H9 (cell line): ENCODE results near the gene GRIN2A. TPM values are rescaled to one million over a fixed set of nuclear protein-coding genes. Genes with fewer than 3 reads are reported as not detected.

ENCODE experiments used
- DNase-seq: peaks from one replicate; pipeline ENCODE4 v3.0.0-alpha.2; 2017
- H2AFZ ChIP-seq: one replicate; pipeline ENCODE4 v1.6.1; 2013; ENCODE audit warnings: mild to moderate bottlenecking, low read length, control low read depth, moderate library complexity
- H2AK5ac ChIP-seq: 2 replicates; pipeline ENCODE4 v1.6.1; 2013; ENCODE audit warnings: low read length, control low read depth, mixed read lengths; ENCODE audit not compliant: insufficient read length
- H2BK120ac ChIP-seq: one replicate; pipeline ENCODE4 v1.6.1; 2013; ENCODE audit warnings: low read depth, mild to moderate bottlenecking, low read length, control low read depth, inconsistent platforms; ENCODE audit not compliant: poor library complexity, severe bottlenecking
- H2BK12ac ChIP-seq: 2 replicates; pipeline ENCODE4 v1.6.1; 2013; ENCODE audit warnings: low read length, control low read depth, mixed read lengths, low read depth; ENCODE audit not compliant: insufficient read length
- H2BK15ac ChIP-seq: 2 replicates; pipeline ENCODE4 v1.6.1; 2013; ENCODE audit warnings: low read depth, low read length, control low read depth
- H2BK20ac ChIP-seq: one replicate; pipeline ENCODE4 v1.6.1; 2013; ENCODE audit warnings: low read depth, mild to moderate bottlenecking, low read length, control low read depth, inconsistent platforms; ENCODE audit not compliant: poor library complexity, severe bottlenecking
- H2BK5ac ChIP-seq: 2 replicates; pipeline ENCODE4 v1.6.1; 2013; ENCODE audit warnings: low read length, control low read depth, mixed read lengths; ENCODE audit not compliant: insufficient read length
- H3K14ac ChIP-seq: 2 replicates; pipeline ENCODE4 v1.6.1; 2013; ENCODE audit warnings: low read length, control low read depth; ENCODE audit not compliant: insufficient read depth
- H3K18ac ChIP-seq: 2 replicates; pipeline ENCODE4 v1.6.1; 2013; ENCODE audit warnings: low read depth, mild to moderate bottlenecking, mixed read lengths, low read length, control low read depth; ENCODE audit not compliant: insufficient read length
- H3K23ac ChIP-seq: 2 replicates; pipeline ENCODE4 v1.6.1; 2013; ENCODE audit warnings: low read length, control low read depth, mixed read lengths, low read depth; ENCODE audit not compliant: insufficient read length
- H3K23me2 ChIP-seq: 2 replicates; pipeline ENCODE4 v1.6.1; 2013; ENCODE audit warnings: low read depth, mild to moderate bottlenecking, mixed read lengths, low read length, control low read depth; ENCODE audit not compliant: insufficient read length, poor library complexity, severe bottlenecking
- H3K27ac ChIP-seq: 2 replicates; pipeline ENCODE4 v1.5.1; 2013; ENCODE audit warnings: low read length, control low read depth, mixed read lengths, low read depth; ENCODE audit not compliant: insufficient read length
- H3K27me3 ChIP-seq: 2 replicates; pipeline ENCODE4 v1.6.1; 2013; ENCODE audit warnings: low read length, control low read depth, inconsistent platforms; ENCODE audit not compliant: insufficient read depth
- H3K4ac ChIP-seq: 2 replicates; pipeline ENCODE4 v1.6.1; 2013; ENCODE audit warnings: low read depth, mild to moderate bottlenecking, control low read depth, inconsistent platforms, low read length, moderate library complexity
- H3K4me1 ChIP-seq: 2 replicates; pipeline ENCODE4 v1.6.1; 2013; ENCODE audit warnings: low read length, control low read depth, inconsistent platforms; ENCODE audit not compliant: insufficient read depth
- H3K4me2 ChIP-seq: 2 replicates; pipeline ENCODE4 v1.6.1; 2013; ENCODE audit warnings: low read length, control low read depth, mixed read lengths; ENCODE audit not compliant: insufficient read length, insufficient read depth
- H3K56ac ChIP-seq: 2 replicates; pipeline ENCODE4 v1.6.1; 2013; ENCODE audit warnings: low read depth, mild to moderate bottlenecking, mixed read lengths, low read length, control low read depth; ENCODE audit not compliant: insufficient read length
- H3K79me1 ChIP-seq: 2 replicates; pipeline ENCODE4 v1.6.1; 2013; ENCODE audit warnings: low read depth, mild to moderate bottlenecking, moderate library complexity, low read length, control low read depth, inconsistent platforms; ENCODE audit not compliant: insufficient read depth, poor library complexity, severe bottlenecking
- H3K79me2 ChIP-seq: 2 replicates; pipeline ENCODE4 v1.6.1; 2013; ENCODE audit warnings: low read length, control low read depth, inconsistent platforms; ENCODE audit not compliant: insufficient read depth
- H3K9ac ChIP-seq: 2 replicates; pipeline ENCODE4 v1.6.1; 2013; ENCODE audit warnings: low read length, control low read depth, mixed read lengths; ENCODE audit not compliant: insufficient read length; ENCODE audit errors: extremely low read depth
- H3K9me3 ChIP-seq: one replicate; pipeline ENCODE4 v1.6.1; 2013; ENCODE audit warnings: low read depth, low read length, inconsistent platforms; ENCODE audit not compliant: control insufficient read depth
- H3T11ph ChIP-seq: one replicate; pipeline ENCODE4 v1.6.1; 2013; ENCODE audit warnings: mild to moderate bottlenecking, low read length, control low read depth, inconsistent platforms
- H4K20me1 ChIP-seq: one replicate; pipeline ENCODE4 v1.6.1; 2013; ENCODE audit not compliant: control insufficient read depth, insufficient read length, insufficient read depth
- H4K5ac ChIP-seq: 2 replicates; pipeline ENCODE4 v1.6.1; 2013; ENCODE audit warnings: low read depth, mild to moderate bottlenecking, mixed read lengths, low read length, control low read depth; ENCODE audit not compliant: insufficient read length
- H4K8ac ChIP-seq: replicated peaks from 2 replicates; pipeline ENCODE4 v1.6.1; 2013; ENCODE audit warnings: low read length, control low read depth, mixed read lengths, low read depth; ENCODE audit not compliant: insufficient read length
- H4K91ac ChIP-seq: 2 replicates; pipeline ENCODE4 v1.6.1; 2013; ENCODE audit warnings: low read depth, mild to moderate bottlenecking, moderate library complexity, mixed read lengths, low read length, control low read depth; ENCODE audit not compliant: insufficient read length
- H3K27ac Mint-ChIP-seq, 3 experiments: 2 replicates in 2 of 3; 3 replicates in 1 of 3; pipeline ENCODE4 v1.8.0; 2020 to 2021; ENCODE audit warnings: mixed read lengths in 3 of 3, mild to moderate bottlenecking in 1 of 3, moderate library complexity in 1 of 3
- H3K27me3 Mint-ChIP-seq: 2 replicates; pipeline ENCODE4 v1.8.0; 2021; ENCODE audit warnings: low read depth, mild to moderate bottlenecking, moderate library complexity, mixed read lengths
- H3K36me3 Mint-ChIP-seq, 3 experiments: 2 replicates in 2 of 3; 3 replicates in 1 of 3; pipeline ENCODE4 v1.8.0; 2020 to 2021; ENCODE audit warnings: low read depth in 3 of 3, mixed read lengths in 3 of 3; ENCODE audit not compliant: insufficient read depth in 1 of 3
- H3K4me1 Mint-ChIP-seq, 2 experiments: 2 replicates each; pipeline ENCODE4 v1.8.0; 2020; ENCODE audit warnings: mixed read lengths in 2 of 2
- H3K4me3 Mint-ChIP-seq, 2 experiments: 2 replicates in 1 of 2; 3 replicates in 1 of 2; pipeline ENCODE4 v1.8.0; 2020 to 2021; ENCODE audit warnings: mild to moderate bottlenecking in 2 of 2, mixed read lengths in 2 of 2, moderate library complexity in 1 of 2
- H3K9me3 Mint-ChIP-seq, 2 experiments: 2 replicates in 1 of 2; 3 replicates in 1 of 2; pipeline ENCODE4 v1.8.0; 2020; ENCODE audit warnings: mild to moderate bottlenecking in 2 of 2, mixed read lengths in 2 of 2, moderate library complexity in 1 of 2
- WGBS: extraction: QIAGEN DNeasy Blood & Tissue Kit; methylation state at CpG from one replicate; pipeline ENCODE4 v1.1.7; 2013; ENCODE audit warnings: missing lambda C conversion rate, low lambda C conversion rate, mixed read lengths; ENCODE audit not compliant: insufficient read length; ENCODE audit errors: extremely low coverage; 5-methylcytosine and 5-hydroxymethylcytosine counted together
- total RNA-seq: library from RNA; stranded (reverse); gene quantifications from 2 replicates; pipeline ENCODE4 v1.2.1, GENCODE V29; 2021
- TF ChIP-seq, protein P1 (sequence below): fragments of 200-600 bp; sonication (generic); conservative IDR thresholded peaks from 3 replicates; pipeline ENCODE4 v1.8.0; 2021; ENCODE audit warnings: antibody characterized with exemption, mild to moderate bottlenecking

Gene GRIN2A
- total RNA-seq, 1 experiment from 2014 or later, result 1.5 TPM

DNA sequence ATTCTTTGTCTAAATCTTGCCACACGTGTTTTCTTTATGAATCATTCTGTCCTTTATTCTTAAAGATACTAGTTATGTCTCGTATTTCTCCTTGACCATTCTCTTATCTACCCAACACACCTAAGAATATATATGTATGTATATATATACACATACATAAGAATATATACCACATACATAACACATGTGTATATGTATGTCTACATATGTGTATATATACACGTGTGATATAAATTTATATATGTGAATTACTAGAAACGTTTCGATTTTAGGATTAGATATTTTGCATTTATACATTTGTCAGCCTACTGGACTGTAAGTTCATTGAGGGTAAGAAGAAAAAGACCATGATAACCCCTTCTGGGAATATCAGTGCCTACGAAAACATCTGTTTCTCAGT, 388.6 kb downstream of the GRIN2A start:
- no peak overlapping the region for H4K8ac ChIP-seq
- no peak overlapping the region for H3K4me2 ChIP-seq
- no peaks in the 10 kb centered on the region for H3K27me3 Mint-ChIP-seq
- H3K36me3 Mint-ChIP-seq, result peaks cover 0 to 4% (median 0%) of the 10 kb centered on the region in 3 experiments; a peak in 1 of 7 replicates
- no peaks in the 10 kb centered on the region for H4K20me1 ChIP-seq
- H2BK5ac ChIP-seq, result no peak overlapping the region
- no peaks in the 10 kb centered on the region for H3K9me3 ChIP-seq
- DNase-seq, result no peak
- no peaks in the 10 kb centered on the region for H3K4me1 Mint-ChIP-seq
- no peak overlapping the region for H3T11ph ChIP-seq
- no peak overlapping the region for H3K27ac ChIP-seq
- H2BK15ac ChIP-seq, result no peak overlapping the region
- H2BK20ac ChIP-seq, result no peak overlapping the region
- no peaks in the 10 kb centered on the region for H3K9me3 Mint-ChIP-seq
- no peaks in the 10 kb centered on the region for H3K4me1 ChIP-seq
- H3K27ac Mint-ChIP-seq, result no peak overlapping the region
- no peak overlapping the region for H3K56ac ChIP-seq
- no peak overlapping the region for H3K23ac ChIP-seq
- H3K27me3 ChIP-seq, result no peaks in the 10 kb centered on the region
- H2BK120ac ChIP-seq, result no peak overlapping the region
- H4K91ac ChIP-seq, result no peak overlapping the region
- no peak overlapping the region for H3K14ac ChIP-seq
- H3K4me3 Mint-ChIP-seq, result no peak overlapping the region
- H4K5ac ChIP-seq, result no peak overlapping the region
- no peak overlapping the region for H2BK12ac ChIP-seq
- TF ChIP-seq, protein P1, sequence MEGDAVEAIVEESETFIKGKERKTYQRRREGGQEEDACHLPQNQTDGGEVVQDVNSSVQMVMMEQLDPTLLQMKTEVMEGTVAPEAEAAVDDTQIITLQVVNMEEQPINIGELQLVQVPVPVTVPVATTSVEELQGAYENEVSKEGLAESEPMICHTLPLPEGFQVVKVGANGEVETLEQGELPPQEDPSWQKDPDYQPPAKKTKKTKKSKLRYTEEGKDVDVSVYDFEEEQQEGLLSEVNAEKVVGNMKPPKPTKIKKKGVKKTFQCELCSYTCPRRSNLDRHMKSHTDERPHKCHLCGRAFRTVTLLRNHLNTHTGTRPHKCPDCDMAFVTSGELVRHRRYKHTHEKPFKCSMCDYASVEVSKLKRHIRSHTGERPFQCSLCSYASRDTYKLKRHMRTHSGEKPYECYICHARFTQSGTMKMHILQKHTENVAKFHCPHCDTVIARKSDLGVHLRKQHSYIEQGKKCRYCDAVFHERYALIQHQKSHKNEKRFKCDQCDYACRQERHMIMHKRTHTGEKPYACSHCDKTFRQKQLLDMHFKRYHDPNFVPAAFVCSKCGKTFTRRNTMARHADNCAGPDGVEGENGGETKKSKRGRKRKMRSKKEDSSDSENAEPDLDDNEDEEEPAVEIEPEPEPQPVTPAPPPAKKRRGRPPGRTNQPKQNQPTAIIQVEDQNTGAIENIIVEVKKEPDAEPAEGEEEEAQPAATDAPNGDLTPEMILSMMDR, result no peak
- H2AFZ ChIP-seq, result no peak overlapping the region
- H3K79me2 ChIP-seq, result no peaks in the 10 kb centered on the region
- WGBS, result 100% methylated on average over 3 of the region's 6 CpGs
- no peaks in the 10 kb centered on the region for H3K79me1 ChIP-seq
- H3K9ac ChIP-seq, result no peak overlapping the region
- H2AK5ac ChIP-seq, result no peak overlapping the region
- no peak overlapping the region for H3K4ac ChIP-seq
- no peak overlapping the region for H3K18ac ChIP-seq
- no peaks in the 10 kb centered on the region for H3K23me2 ChIP-seq
